ENCODE results near the gene SERTM2. TPM values are rescaled to one million over a fixed set of nuclear protein-coding genes. Genes with fewer than 3 reads are reported as not detected.

SERTM2 gene
- total and polyA plus RNA-seq, 2 experiments from 2014 or later: 1.6 to 2.9 TPM

DNA sequence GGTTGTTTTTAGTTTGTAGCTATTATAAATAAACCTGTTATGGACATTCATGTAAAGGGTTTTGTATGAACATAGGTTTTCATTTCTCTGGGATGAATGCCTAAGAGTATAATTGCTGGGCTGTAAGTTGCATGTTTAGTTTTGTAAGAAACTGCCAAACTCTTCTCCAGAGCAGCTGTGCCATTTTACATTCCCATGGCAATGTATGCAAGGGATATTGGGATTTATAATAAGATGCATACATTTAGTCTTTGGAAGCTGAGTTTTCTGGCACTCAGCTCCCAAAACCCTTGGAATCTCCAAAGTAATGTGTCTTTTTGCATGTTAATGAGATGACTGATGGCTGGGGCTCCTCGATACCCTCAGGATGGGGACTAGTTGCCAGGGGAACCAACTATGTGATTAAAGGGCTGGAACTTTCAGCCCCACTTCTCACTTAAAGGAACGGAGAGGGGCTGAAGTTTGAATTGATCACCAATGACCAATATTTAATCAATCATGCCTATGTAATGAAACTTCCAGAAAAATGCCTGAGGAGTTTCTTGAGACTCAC, 44.0 kb downstream of the SERTM2 start:
- Histone ChIP-seq H3K27ac (no peak overlapping the region), H4K20me1 (ENCODE audit: insufficient read depth, poor library complexity, severe bottlenecking) (no peaks in the 10 kb centered on the region), H3K9me2 (replicated peaks; ENCODE audit: insufficient read depth) (no peaks in the 10 kb centered on the region), H3K36me3 (replicated peaks; ENCODE audit: insufficient read depth, low read depth) (no peaks in the 10 kb centered on the region), H3K4me1 (ENCODE audit: insufficient read depth) (no peaks in the 10 kb centered on the region), H2AFZ (no peak overlapping the region), H3K4me2 (no peak overlapping the region), H3K4me3 (no peak overlapping the region), H3K27me3 (no peaks in the 10 kb centered on the region), H3K9me3 (ENCODE audit: low read depth) (no peaks in the 10 kb centered on the region), H3K79me2 (no peaks in the 10 kb centered on the region)
- no peak for DNase-seq (ENCODE audit: low spot score)
- TF ChIP-seq EZH2phosphoT487 (IDR thresholded peaks at IDR 0.05; ENCODE audit: low read depth, severe bottlenecking, unreplicated experiment): no peak
- TF ChIP-seq, protein P1, sequence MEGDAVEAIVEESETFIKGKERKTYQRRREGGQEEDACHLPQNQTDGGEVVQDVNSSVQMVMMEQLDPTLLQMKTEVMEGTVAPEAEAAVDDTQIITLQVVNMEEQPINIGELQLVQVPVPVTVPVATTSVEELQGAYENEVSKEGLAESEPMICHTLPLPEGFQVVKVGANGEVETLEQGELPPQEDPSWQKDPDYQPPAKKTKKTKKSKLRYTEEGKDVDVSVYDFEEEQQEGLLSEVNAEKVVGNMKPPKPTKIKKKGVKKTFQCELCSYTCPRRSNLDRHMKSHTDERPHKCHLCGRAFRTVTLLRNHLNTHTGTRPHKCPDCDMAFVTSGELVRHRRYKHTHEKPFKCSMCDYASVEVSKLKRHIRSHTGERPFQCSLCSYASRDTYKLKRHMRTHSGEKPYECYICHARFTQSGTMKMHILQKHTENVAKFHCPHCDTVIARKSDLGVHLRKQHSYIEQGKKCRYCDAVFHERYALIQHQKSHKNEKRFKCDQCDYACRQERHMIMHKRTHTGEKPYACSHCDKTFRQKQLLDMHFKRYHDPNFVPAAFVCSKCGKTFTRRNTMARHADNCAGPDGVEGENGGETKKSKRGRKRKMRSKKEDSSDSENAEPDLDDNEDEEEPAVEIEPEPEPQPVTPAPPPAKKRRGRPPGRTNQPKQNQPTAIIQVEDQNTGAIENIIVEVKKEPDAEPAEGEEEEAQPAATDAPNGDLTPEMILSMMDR (IDR thresholded peaks at IDR 0.05; ENCODE audit: poor library complexity): no peak
- no peak for TF ChIP-seq EZH2 (IDR thresholded peaks at IDR 0.05; ENCODE audit: borderline replicate concordance)
- WGBS (ENCODE audit: low lambda C conversion rate, missing lambda C conversion rate): 78% methylated on average over 2 of the region's 2 CpGs

DNA sequence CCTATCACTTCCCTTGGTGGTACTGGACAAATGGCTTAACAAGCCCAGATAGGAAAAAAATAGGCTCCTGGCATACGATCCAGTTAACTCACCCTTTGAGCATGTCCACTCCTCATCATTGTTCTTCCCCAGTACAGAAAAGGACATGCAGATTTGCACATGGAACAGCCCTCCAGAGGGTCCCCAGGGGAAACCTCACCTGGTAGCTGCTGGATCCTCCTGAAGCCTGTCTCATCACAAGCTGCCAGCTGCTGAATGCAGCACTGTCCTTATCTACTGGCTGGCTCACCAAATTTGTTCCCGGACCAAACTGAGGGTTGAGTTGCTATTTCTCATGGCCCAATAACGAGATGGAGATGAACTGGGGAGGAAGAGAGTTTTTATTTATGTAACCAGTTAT, 49.4 kb downstream of the SERTM2 start:
- Histone ChIP-seq H3K4me1 (ENCODE audit: insufficient read depth) (no peaks in the 10 kb centered on the region), H4K20me1 (ENCODE audit: insufficient read depth, poor library complexity, severe bottlenecking) (no peaks in the 10 kb centered on the region), H3K9me3 (ENCODE audit: low read depth) (no peaks in the 10 kb centered on the region), H2AFZ (no peak overlapping the region), H3K4me2 (no peak overlapping the region), H3K9me2 (replicated peaks; ENCODE audit: insufficient read depth) (no peaks in the 10 kb centered on the region), H3K27ac (no peak overlapping the region), H3K27me3 (no peaks in the 10 kb centered on the region), H3K79me2 (no peaks in the 10 kb centered on the region), H3K4me3 (no peak overlapping the region), H3K36me3 (replicated peaks; ENCODE audit: insufficient read depth, low read depth) (no peaks in the 10 kb centered on the region)
- 43% methylated on average over 3 of the region's 3 CpGs for WGBS (ENCODE audit: low lambda C conversion rate, missing lambda C conversion rate)
- no peak for DNase-seq (ENCODE audit: low spot score)
- TF ChIP-seq EZH2phosphoT487 (IDR thresholded peaks at IDR 0.05; ENCODE audit: low read depth, severe bottlenecking, unreplicated experiment) (no peak), EZH2 (IDR thresholded peaks at IDR 0.05; ENCODE audit: borderline replicate concordance) (no peak)
- TF ChIP-seq, protein P1 (IDR thresholded peaks at IDR 0.05; ENCODE audit: poor library complexity): no peak

DNA sequence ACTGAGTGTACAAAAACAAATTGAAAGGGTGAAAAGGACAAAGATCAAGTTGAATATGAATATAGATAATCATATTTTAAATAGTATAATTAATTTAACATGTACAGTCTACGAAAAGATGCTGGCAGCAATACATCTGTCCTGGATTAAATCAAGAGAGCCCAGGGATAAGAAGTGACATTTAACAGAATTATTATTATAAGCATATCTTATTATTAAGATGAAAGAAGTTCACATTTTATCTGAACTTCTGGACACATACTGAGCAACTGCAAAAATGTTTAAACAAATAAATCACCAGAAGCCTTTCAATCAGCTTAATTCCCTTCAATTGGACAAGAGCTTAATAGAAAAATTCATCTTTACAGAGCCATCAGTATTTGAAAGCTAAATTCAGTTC, 50.4 kb downstream of the SERTM2 start:
- no peaks in the 10 kb centered on the region for H3K79me2 ChIP-seq
- no peaks in the 10 kb centered on the region for H4K20me1 ChIP-seq (ENCODE audit: insufficient read depth, poor library complexity, severe bottlenecking)
- H3K4me2 ChIP-seq: no peak overlapping the region
- H3K36me3 ChIP-seq (replicated peaks; ENCODE audit: insufficient read depth, low read depth): no peaks in the 10 kb centered on the region
- no peaks in the 10 kb centered on the region for H3K27me3 ChIP-seq
- H3K4me3 ChIP-seq: no peak overlapping the region
- TF ChIP-seq EZH2phosphoT487 (IDR thresholded peaks at IDR 0.05; ENCODE audit: low read depth, severe bottlenecking, unreplicated experiment): no peak
- TF ChIP-seq, protein P1 (IDR thresholded peaks at IDR 0.05; ENCODE audit: poor library complexity): no peak
- TF ChIP-seq EZH2 (IDR thresholded peaks at IDR 0.05; ENCODE audit: borderline replicate concordance): no peak
- H3K27ac ChIP-seq: no peak overlapping the region
- no peak overlapping the region for H2AFZ ChIP-seq
- WGBS (ENCODE audit: low lambda C conversion rate, missing lambda C conversion rate): 63% methylated on average over 1 of the region's 1 CpG
- no peak for DNase-seq (ENCODE audit: low spot score)
- no peaks in the 10 kb centered on the region for H3K9me3 ChIP-seq (ENCODE audit: low read depth)
- H3K4me1 ChIP-seq (ENCODE audit: insufficient read depth): no peaks in the 10 kb centered on the region
- no peaks in the 10 kb centered on the region for H3K9me2 ChIP-seq (replicated peaks; ENCODE audit: insufficient read depth)

Data from hepatocyte (in vitro differentiated cells).